H7 (cell line): ENCODE measurements around the gene MESP1. TPM values are rescaled to one million over a fixed set of nuclear protein-coding genes. Genes with fewer than 3 reads are reported as not detected.
A peak's percentile ranks its signal among the peaks of the same experiment; 100 is the strongest.
"Not testable (repeated sequence)": the region's sequence is repeated elsewhere in the genome, so short reads cannot be mapped to it uniquely, and the experiment has no call there.

ENCODE experiments used
- DNase-seq: peaks from one replicate; pipeline ENCODE4 v3.0.0; 2012
- H3K27me3 ChIP-seq: 2 replicates; pipeline ENCODE4 v1.6.0; 2011; ENCODE audit warnings: mild to moderate bottlenecking, low read length; ENCODE audit not compliant: control insufficient read depth, insufficient read depth
- H3K36me3 ChIP-seq: replicated peaks from 2 replicates; pipeline ENCODE4 v1.5.1; 2011; ENCODE audit warnings: low read length; ENCODE audit not compliant: control insufficient read depth, insufficient read depth
- H3K4me3 ChIP-seq: 2 replicates; pipeline ENCODE4 v1.5.1; 2011; ENCODE audit warnings: low read depth, mild to moderate bottlenecking, control low read depth, low read length, moderate library complexity; ENCODE audit not compliant: insufficient read depth
- total RNA-seq: library from RNA; depleted of rRNA; stranded (reverse); fragments of >200 nt; shearing (Covaris generic); gene quantifications from 2 replicates; pipeline ENCODE4 v1.2.3, GENCODE V29; 2014

The MESP1 gene
- total RNA-seq, 1 experiment from 2014 or later = 2.6 TPM

DNA sequence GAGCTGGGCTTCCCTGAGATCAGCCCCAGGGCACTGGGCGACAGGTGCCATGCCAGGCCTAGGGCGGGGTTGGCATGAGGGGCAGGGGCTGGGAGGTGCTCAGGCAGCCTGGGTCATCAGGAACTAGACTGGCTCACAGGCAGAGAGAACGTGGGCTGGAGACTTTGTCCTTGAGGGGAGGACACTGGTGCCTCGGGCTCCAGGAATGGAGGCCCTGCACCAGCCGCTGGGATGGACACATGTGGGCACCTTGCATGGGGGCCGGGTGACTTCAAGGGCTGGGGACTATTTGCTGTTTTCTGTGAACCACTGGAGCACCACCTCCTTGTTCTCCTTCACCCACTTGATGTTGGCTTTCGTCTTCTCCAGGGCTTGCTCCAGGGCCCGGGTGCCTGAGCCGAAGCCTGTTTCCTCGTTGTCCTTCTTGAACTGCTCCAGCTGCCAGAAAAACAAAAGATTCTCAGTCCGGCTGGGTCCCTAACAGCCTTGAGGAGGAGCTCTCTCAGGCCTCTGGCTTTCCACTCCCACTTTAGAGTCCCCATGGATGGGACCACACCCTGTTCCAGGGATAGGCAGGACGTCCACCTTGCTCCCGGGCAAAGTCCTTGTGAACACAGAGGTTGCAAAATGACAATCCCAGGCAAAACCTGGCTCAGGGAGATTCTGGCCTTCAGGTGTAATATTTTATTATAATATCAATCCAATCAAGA lies 34.2 kb upstream of the MESP1 start:
- no peaks in the 10 kb centered on the region; the same call in 1 of the 2 replicates for H3K27me3 ChIP-seq
- DNase-seq = no peak
- no peak overlapping the region for H3K4me3 ChIP-seq
- no peaks in the 10 kb centered on the region for H3K36me3 ChIP-seq

DNA sequence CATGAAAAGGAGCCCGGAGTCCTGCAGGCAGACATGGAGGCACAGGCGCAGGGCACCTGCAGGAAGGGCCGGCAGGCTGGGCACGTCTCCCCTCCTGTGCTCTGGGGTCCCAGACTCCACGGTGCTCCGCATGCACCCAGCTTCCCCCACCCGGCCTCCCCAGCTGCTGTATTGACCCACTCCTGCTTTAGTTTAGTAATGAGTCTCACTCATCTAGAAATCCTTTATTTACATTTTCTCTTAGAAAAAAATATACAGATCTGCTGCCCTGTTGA lies 33.6 kb upstream of the MESP1 start:
- H3K36me3 ChIP-seq = no peaks in the 10 kb centered on the region
- DNase-seq = no peak
- no peak overlapping the region for H3K4me3 ChIP-seq
- no peaks in the 10 kb centered on the region; the same call in 1 of the 2 replicates for H3K27me3 ChIP-seq

DNA sequence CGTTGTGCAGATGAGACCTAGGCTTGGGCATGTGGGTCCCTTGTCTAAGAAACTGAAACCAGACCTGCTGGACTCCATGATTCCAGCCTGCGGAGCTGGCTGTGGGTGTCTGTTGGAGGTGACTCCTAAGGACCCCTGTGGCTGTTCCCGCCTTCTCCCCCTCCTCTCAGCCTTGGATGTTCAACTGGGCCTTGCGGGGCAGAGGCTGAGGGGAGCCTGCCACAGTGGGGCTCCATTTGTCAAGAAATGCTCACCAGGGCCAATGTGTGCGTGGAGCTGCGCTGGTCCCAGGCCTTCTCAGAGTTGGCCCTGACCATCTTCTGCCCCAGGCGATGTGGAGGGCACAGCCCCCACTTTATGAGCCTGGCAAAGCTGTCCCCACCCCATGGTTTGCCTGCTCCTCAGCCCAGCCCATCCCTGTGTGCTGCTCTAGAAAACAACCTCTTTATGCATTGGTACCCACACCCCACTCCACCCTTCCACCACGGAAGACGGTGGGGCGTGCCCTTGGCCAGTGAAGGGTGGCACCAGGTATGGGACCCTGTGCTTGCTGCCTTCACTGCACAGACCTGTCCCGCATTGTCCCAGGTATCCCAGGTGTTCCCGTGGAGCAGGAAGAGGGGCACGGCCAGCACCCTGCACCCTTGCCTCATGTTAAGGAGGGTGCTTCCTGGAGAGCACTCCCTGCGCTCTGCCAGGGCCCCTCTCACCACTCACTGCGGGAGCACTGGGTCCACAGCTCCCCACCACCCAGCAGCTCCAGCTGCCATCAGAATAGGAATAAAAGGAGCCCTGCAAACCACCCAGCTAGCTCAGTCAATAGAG lies 33.0 kb upstream of the MESP1 start:
- no peak overlapping the region for H3K4me3 ChIP-seq
- DNase-seq = peak; percentile 54
- no peaks in the 10 kb centered on the region for H3K36me3 ChIP-seq
- no peaks in the 10 kb centered on the region; the same call in 1 of the 2 replicates for H3K27me3 ChIP-seq

DNA sequence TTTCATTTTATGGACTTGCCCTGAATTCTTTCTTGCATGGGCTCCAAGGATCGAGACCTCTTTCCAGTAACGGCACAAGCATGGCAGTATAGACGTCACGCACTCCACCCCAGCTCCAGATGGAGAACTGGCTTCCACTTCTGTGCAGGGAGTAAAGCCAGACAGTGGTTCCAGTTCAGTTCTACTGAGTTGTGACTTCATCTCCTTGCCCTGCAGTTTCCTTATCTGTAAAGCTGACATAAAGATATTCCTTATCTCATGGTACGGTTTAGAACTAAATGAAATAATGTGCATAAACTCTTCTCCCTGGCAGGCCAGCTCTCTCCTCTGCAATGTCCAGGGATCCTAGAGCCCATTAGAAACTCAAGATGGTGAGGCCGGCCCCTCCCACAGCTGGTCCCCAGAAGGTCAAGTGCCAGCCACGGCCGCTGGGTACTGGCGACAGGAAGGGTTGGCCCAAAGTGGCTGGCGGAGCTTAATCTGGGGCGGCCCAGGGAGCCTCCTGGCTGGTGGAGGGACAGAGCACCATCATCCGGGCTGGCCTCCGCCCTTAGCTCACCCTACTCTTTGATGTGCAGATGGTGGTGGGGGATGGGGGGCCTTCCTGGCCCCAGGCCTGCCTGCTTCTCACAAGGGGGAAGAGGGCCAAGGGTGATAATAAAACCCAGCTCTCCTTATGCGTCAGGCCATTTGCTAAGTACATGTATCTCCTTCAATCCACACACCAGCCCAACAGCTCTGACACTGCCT lies 32.2 kb upstream of the MESP1 start:
- DNase-seq = peak; percentile 79
- Histone ChIP-seq H3K27me3 (peaks cover under 1% of the 10 kb centered on the region; the same call in 1 of the 2 replicates), H3K36me3 (no peaks in the 10 kb centered on the region), H3K4me3 (no peak overlapping the region)

DNA sequence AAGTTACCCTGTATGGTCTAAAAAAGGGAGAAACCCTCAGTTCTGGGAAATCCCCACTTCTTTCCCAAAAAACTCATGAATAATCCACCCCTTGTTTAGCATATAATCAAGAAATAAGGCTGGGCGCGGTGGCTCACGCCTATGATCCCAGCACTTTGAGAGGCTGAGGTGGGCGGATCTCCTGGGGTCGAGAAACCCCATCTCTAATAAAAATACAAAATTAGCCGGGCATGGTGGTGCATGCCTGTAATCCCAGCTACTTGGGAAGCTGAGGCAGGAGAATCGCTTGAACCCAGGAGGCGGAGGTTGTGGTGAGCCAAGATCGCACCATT lies 31.5 kb upstream of the MESP1 start:
- H3K4me3 ChIP-seq, DNase-seq, H3K27me3 ChIP-seq, H3K36me3 ChIP-seq: not testable (repeated sequence)

DNA sequence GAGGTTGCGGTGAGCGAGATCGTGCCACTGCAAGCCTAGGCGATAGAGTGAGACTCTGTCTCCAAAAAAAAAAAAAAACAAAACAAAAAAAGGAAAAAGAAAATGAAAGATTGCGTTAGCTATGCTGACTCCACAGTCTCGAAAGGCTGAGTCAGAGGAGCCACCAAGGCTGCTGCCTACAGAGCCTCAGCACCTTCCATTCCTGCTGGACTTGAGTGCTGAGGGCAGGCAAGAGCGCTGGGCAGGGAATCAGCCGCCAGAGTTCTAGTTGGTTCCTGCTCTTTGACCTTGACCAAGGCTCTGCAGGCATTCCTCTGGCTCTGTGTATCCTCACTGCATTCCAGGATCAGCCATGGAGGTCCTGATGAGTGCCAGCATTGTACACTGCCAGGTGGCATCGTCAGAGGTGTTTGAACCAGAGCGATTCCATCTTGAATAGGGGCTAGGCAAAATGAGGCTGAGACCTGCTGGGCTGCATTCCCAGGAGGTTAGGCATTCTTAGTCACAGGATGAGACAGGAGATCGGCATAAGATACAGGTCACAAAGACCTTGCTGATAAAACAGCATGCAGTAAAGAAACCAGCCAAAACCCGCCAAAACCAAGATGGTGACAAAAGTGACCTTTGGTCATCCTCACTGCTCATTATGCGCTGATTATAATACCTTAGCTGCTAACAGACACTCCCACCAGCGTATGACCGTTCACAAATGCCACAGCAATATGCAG lies 31.0 kb upstream of the MESP1 start:
- Histone ChIP-seq H3K4me3 (no peak overlapping the region), H3K27me3 (peaks cover 9% of the 10 kb centered on the region), H3K36me3 (no peaks in the 10 kb centered on the region)
- peak; percentile 20 for DNase-seq

DNA sequence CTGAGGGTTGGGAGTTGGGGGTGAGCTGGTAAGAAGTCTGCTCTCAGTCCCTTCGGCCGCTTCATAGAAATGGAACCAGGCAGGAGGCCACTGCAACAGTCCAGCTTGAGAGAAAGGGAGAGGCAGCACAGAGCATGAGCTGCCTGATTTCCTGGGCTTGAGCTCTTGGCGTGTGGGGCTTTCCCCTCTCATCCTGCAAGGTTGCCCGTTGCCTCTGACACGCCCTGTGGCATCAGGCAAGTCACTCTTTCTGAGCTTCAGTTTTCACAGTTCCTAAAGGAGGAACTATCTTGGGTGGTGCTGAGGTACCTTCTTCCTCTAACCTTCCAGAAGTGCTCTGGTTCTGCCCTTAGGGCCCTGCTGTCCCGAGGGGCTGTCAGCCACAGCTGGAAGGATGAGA lies 30.0 kb upstream of the MESP1 start:
- Histone ChIP-seq H3K4me3 (no peak overlapping the region), H3K36me3 (no peaks in the 10 kb centered on the region), H3K27me3 (peaks cover 18% of the 10 kb centered on the region)
- no peak for DNase-seq

DNA sequence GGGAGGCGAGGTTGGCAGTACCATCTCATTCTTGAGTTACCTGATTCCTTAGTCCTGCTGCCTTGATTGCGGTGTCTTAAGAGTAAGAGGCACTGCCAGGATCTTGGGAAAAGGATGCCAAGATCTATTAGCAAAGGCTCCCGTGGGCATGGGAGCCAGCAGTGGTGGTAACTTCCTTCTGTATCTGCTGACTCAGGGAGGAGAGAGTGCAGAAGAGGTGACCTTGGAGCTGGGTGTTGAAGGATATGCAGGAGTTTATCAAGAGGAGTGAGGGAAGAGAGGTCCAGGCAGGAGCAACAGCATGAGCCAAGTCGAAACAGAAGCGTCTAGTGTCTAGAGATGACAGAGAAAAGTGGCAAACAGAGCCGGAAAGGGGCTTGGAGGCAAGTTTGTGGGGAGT lies 29.6 kb upstream of the MESP1 start:
- H3K4me3 ChIP-seq = no peak overlapping the region
- H3K27me3 ChIP-seq = peaks cover 23% of the 10 kb centered on the region
- no peaks in the 10 kb centered on the region for H3K36me3 ChIP-seq
- DNase-seq = no peak

DNA sequence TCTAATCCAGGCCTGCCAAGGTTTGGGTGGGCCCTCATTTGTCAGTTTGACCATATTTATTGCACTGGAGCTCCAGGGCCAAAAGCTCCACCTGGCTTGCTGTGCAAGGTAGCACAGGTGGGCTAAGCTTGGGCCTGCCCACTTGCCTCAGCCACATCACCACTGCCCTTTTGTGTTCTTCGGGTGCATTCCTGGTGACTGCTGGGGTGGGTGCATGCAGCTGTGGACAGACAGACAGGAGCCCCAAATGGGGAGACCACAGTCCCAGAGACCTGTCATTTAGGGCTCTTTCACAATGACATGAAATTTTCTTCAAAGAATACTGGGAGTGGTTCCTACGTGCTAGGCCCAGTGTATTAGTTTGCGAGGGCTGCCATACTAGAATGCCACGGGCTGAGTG lies 27.8 kb upstream of the MESP1 start:
- Histone ChIP-seq H3K4me3 (no peak overlapping the region), H3K27me3 (peaks cover 26% of the 10 kb centered on the region), H3K36me3 (no peaks in the 10 kb centered on the region)
- DNase-seq = no peak

DNA sequence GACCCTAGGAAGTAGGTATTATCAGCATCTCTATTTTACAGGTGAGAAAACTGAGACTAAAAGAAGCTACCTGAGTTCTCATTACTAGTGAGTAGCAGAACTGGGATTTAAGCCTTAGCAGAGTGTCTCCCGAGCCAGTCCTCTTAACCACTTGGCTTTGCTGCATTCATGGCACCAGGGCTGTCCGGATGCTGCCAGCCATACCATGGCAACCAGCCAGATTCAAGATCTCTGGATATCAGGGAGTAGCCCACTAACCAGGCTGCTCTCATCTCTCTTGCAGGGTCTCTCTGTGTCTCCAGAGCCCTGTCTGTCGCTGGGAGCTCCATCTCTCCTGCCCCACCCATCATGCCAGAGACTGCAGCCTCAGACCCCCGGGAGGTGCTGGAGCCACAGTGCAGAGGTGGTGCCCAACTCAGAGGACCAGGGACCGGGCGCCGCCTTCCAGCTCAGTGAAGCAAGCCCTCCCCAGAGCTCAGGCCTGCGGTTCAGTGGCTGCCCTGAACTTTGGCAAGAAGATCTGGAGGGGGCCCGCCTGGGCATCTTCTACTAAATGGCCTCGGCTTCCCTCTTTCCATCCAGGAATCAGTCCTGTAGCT lies 26.8 kb upstream of the MESP1 start:
- DNase-seq = no peak
- no peaks in the 10 kb centered on the region for H3K36me3 ChIP-seq
- peaks cover 26% of the 10 kb centered on the region for H3K27me3 ChIP-seq
- no peak overlapping the region for H3K4me3 ChIP-seq

DNA sequence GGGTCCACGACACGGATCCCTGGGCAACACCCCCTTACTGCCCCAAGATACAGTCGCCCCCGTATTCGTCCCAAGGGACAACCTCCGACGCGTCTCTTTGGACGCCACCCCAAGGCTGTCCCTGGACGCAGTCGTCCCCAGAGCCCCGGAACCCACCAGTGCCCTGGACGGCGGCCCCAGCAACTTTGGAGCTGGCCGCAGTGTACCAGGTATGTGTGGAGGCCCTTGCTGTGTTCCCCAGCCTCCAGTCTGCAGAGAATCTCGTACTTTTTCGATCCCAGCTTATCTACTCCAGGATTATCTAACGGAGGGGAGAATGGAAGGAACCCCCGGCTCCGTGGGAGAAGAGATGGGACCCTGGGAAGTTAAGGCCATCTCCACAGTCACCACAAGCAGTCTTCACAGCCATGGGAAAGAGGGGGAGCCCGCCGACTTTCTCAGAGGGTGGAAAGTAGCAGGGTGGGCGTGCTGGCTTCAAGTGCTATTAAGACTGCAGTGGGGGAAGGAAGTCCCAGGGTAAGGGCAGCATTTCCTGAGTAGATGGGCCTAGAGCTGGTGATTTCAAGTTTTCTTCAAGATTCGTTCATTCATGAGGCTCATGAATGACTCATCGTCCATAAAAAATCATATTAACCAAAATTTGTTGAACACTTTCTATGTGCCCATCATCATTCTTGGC lies 26.2 kb upstream of the MESP1 start:
- Histone ChIP-seq H3K4me3 (peak overlapping the region; percentile 30), H3K27me3 (peaks cover 26% of the 10 kb centered on the region), H3K36me3 (no peaks in the 10 kb centered on the region)
- peak; percentile 43 for DNase-seq

DNA sequence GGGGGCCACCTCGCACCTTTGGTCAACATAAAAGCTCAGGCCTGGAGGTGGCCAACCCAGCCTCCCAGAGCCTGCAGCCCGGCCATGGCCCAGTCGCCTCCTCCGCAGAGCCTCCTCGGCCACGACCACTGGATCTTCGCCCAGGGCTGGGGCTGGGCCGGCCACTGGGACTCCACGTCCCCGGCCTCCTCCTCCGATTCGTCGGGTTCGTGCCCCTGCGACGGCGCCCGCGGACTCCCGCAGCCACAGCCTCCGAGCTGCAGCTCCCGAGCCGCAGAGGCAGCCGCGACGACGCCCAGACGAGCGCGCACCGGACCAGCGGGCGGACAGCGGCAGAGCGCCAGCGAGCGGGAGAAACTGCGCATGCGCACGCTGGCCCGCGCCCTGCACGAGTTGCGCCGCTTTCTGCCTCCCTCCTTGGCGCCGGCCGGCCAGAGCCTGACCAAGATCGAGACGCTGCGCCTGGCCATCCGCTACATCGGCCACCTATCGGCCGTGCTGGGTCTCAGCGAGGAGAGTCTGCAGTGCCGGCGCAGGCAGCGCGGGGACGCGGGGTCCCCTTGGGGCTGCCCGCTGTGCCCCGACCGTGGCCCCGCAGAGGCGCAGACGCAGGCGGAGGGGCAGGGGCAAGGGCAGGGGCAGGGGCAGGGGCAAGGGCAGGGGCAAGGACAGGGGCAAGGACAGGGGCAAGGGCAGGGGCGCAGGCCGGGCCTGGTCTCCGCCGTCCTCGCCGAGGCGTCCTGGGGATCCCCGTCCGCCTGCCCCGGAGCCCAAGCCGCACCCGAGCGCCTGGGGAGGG lies 25.4 kb upstream of the MESP1 start, which contains the start of gene MESP2:
Gene MESP2, plus strand, starts transcription at position 59 of the 799 bp plus-strand sequence. Its CDS starts 26 bp downstream, at position 85.
- H3K27me3 ChIP-seq = peaks cover 26% of the 10 kb centered on the region
- DNase-seq = peak; percentile 96
- no peaks in the 10 kb centered on the region for H3K36me3 ChIP-seq
- peak within 1 kb of the TSS; percentile 30 for H3K4me3 ChIP-seq

DNA sequence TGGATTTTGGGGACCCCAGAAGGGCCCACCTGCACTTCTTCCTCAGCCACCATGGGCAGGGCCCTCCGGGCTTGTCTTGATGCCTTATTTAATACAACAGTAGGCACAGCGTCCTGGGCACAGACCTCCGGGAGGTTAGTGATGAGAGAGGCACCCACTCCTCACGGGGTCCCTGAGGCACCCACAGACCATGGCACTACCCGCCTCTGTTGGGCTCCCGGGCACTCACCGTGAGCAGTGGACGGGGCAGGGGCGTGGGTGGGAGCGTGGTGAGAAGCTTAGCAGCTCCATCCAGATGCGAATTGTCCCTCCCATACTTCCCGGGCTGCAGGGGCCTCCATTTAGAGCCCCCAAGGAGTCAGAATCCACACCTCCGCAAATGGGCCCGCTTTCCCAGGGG lies 24.8 kb upstream of the MESP1 start:
- DNase-seq = no peak
- H3K36me3 ChIP-seq = no peaks in the 10 kb centered on the region
- H3K4me3 ChIP-seq = no peak overlapping the region
- peaks cover 26% of the 10 kb centered on the region for H3K27me3 ChIP-seq
